Measurements from ENCODE around the gene DNAJC6.

DNA sequence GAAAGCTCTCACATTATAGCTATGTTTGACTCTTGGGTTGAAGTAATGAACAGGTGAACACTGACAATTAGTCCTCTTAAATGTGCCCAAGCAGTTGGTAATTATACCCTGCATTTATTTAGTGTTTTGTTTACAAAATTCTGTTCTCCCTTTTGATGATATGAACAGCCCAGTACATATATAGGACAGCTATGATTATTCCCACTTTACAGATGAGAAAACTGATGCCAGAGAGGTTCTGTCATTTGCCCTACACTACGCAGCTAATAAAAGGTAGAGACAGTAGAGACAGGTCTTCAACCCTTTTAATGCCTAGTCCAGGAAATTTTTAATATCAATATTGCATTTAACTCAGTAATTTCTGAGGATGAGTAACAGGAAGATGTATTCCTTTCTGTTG, 46.1 kb upstream of the DNAJC6 start:
- TF ChIP-seq TAF1 (IDR thresholded peaks at IDR 0.05; ENCODE audit: borderline replicate concordance, low read depth, low read length) (no peak), POLR2AphosphoS5 (IDR thresholded peaks at IDR 0.05; ENCODE audit: low read depth, low read length) (no peak), POLR2A (IDR thresholded peaks at IDR 0.05; ENCODE audit: low read depth, low read length) (no peak)
